Measurements from ENCODE around the gene PRKAG3. TPM values are rescaled to one million over a fixed set of nuclear protein-coding genes. Genes with fewer than 3 reads are reported as not detected.

Gene PRKAG3
- total and polyA plus RNA-seq, 4 donors, result 0.08 TPM; not detected in 3

- H3K9ac ChIP-seq (ENCODE audit: low read depth in 1 of 2, low read length in 2 of 2), result no peak overlapping the region
- peaks cover 0 to 4% (median 1%) of the 10 kb centered on the region in 4 donors for H3K36me3 ChIP-seq (ENCODE audit: control insufficient read depth in 4 of 4, insufficient read depth in 3 of 4, low read depth in 1 of 4, low read length in 3 of 4)
- no peak for DNase-seq (ENCODE audit: low spot score)
- no peak overlapping the region for H3K27ac ChIP-seq (ENCODE audit: low read depth in 1 of 2, low read length in 2 of 2)
- peaks cover 0 to 6% (median 4%) of the 10 kb centered on the region in 4 donors for H3K4me1 ChIP-seq (ENCODE audit: control insufficient read depth in 4 of 4, insufficient read depth in 4 of 4, low read length in 3 of 4)
- 65% methylated on average over 12 of the region's 12 CpGs for WGBS
- H3K9me3 ChIP-seq (ENCODE audit: control insufficient read depth in 4 of 4, low read length in 3 of 4), result no peaks in the 10 kb centered on the region
- TF ChIP-seq YY1 (IDR thresholded peaks at IDR 0.05) (no peak), RXRA (IDR thresholded peaks at IDR 0.05) (no peak), TAF1 (conservative IDR thresholded peaks at IDR 0.05) (no peak), JUND (IDR thresholded peaks at IDR 0.05) (no peak), FOXA2 (IDR thresholded peaks at IDR 0.05) (no peak), NR2F2 (IDR thresholded peaks at IDR 0.05) (no peak)
- TF ChIP-seq, protein P1, sequence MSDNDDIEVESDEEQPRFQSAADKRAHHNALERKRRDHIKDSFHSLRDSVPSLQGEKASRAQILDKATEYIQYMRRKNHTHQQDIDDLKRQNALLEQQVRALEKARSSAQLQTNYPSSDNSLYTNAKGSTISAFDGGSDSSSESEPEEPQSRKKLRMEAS (IDR thresholded peaks at IDR 0.05), result no peak
- TF ChIP-seq, protein P2, sequence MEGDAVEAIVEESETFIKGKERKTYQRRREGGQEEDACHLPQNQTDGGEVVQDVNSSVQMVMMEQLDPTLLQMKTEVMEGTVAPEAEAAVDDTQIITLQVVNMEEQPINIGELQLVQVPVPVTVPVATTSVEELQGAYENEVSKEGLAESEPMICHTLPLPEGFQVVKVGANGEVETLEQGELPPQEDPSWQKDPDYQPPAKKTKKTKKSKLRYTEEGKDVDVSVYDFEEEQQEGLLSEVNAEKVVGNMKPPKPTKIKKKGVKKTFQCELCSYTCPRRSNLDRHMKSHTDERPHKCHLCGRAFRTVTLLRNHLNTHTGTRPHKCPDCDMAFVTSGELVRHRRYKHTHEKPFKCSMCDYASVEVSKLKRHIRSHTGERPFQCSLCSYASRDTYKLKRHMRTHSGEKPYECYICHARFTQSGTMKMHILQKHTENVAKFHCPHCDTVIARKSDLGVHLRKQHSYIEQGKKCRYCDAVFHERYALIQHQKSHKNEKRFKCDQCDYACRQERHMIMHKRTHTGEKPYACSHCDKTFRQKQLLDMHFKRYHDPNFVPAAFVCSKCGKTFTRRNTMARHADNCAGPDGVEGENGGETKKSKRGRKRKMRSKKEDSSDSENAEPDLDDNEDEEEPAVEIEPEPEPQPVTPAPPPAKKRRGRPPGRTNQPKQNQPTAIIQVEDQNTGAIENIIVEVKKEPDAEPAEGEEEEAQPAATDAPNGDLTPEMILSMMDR (IDR thresholded peaks at IDR 0.05; ENCODE audit: low read depth, low read length, missing input control), result no peak
- no peak overlapping the region for H3K4me3 ChIP-seq (ENCODE audit: low read depth in 1 of 3, low read length in 3 of 3)
- H3K27me3 ChIP-seq (ENCODE audit: control insufficient read depth in 4 of 4, insufficient read depth in 4 of 4, low read length in 3 of 4), result no peaks in the 10 kb centered on the region
These were observed 32.7 kb downstream of the PRKAG3 start for GRCh38 chr2:218798767-218799504.

- WGBS, result 81% methylated on average over 4 of the region's 4 CpGs
- Histone ChIP-seq H3K27ac (ENCODE audit: low read depth in 1 of 2, low read length in 2 of 2) (no peak overlapping the region), H3K27me3 (ENCODE audit: control insufficient read depth in 4 of 4, insufficient read depth in 4 of 4, low read length in 3 of 4) (no peaks in the 10 kb centered on the region), H3K4me1 (ENCODE audit: control insufficient read depth in 4 of 4, insufficient read depth in 4 of 4, low read length in 3 of 4) (peaks cover 0 to 9% (median 4%) of the 10 kb centered on the region in 4 donors), H3K4me3 (ENCODE audit: low read depth in 1 of 3, low read length in 3 of 3) (no peak overlapping the region), H3K36me3 (ENCODE audit: control insufficient read depth in 4 of 4, insufficient read depth in 3 of 4, low read depth in 1 of 4, low read length in 3 of 4) (peaks cover 0 to 2% (median 0%) of the 10 kb centered on the region in 4 donors), H3K9me3 (ENCODE audit: control insufficient read depth in 4 of 4, low read length in 3 of 4) (no peaks in the 10 kb centered on the region), H3K9ac (ENCODE audit: low read depth in 1 of 2, low read length in 2 of 2) (no peak overlapping the region)
- TF ChIP-seq RXRA (IDR thresholded peaks at IDR 0.05) (no peak), RAD21 (IDR thresholded peaks at IDR 0.05) (no peak), SP1 (IDR thresholded peaks at IDR 0.05) (no peak), NR2F2 (IDR thresholded peaks at IDR 0.05) (no peak), TAF1 (conservative IDR thresholded peaks at IDR 0.05) (no peak), FOXA1 (IDR thresholded peaks at IDR 0.05) (no peak), HNF4A (conservative IDR thresholded peaks at IDR 0.05) (no peak), YY1 (IDR thresholded peaks at IDR 0.05) (no peak), GABPA (IDR thresholded peaks at IDR 0.05 in 1 of 2, conservative IDR thresholded peaks at IDR 0.05 in 1 of 2) (no peak), HNF4G (IDR thresholded peaks at IDR 0.05) (no peak), JUND (IDR thresholded peaks at IDR 0.05) (no peak)
- TF ChIP-seq, protein P3, sequence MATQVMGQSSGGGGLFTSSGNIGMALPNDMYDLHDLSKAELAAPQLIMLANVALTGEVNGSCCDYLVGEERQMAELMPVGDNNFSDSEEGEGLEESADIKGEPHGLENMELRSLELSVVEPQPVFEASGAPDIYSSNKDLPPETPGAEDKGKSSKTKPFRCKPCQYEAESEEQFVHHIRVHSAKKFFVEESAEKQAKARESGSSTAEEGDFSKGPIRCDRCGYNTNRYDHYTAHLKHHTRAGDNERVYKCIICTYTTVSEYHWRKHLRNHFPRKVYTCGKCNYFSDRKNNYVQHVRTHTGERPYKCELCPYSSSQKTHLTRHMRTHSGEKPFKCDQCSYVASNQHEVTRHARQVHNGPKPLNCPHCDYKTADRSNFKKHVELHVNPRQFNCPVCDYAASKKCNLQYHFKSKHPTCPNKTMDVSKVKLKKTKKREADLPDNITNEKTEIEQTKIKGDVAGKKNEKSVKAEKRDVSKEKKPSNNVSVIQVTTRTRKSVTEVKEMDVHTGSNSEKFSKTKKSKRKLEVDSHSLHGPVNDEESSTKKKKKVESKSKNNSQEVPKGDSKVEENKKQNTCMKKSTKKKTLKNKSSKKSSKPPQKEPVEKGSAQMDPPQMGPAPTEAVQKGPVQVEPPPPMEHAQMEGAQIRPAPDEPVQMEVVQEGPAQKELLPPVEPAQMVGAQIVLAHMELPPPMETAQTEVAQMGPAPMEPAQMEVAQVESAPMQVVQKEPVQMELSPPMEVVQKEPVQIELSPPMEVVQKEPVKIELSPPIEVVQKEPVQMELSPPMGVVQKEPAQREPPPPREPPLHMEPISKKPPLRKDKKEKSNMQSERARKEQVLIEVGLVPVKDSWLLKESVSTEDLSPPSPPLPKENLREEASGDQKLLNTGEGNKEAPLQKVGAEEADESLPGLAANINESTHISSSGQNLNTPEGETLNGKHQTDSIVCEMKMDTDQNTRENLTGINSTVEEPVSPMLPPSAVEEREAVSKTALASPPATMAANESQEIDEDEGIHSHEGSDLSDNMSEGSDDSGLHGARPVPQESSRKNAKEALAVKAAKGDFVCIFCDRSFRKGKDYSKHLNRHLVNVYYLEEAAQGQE (IDR thresholded peaks at IDR 0.05), result no peak
- TF ChIP-seq, protein P4, sequence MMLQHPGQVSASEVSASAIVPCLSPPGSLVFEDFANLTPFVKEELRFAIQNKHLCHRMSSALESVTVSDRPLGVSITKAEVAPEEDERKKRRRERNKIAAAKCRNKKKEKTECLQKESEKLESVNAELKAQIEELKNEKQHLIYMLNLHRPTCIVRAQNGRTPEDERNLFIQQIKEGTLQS (IDR thresholded peaks at IDR 0.05), result no peak
- TF ChIP-seq, protein P2 (IDR thresholded peaks at IDR 0.05; ENCODE audit: low read depth, low read length, missing input control), result no peak
- TF ChIP-seq, protein P5, sequence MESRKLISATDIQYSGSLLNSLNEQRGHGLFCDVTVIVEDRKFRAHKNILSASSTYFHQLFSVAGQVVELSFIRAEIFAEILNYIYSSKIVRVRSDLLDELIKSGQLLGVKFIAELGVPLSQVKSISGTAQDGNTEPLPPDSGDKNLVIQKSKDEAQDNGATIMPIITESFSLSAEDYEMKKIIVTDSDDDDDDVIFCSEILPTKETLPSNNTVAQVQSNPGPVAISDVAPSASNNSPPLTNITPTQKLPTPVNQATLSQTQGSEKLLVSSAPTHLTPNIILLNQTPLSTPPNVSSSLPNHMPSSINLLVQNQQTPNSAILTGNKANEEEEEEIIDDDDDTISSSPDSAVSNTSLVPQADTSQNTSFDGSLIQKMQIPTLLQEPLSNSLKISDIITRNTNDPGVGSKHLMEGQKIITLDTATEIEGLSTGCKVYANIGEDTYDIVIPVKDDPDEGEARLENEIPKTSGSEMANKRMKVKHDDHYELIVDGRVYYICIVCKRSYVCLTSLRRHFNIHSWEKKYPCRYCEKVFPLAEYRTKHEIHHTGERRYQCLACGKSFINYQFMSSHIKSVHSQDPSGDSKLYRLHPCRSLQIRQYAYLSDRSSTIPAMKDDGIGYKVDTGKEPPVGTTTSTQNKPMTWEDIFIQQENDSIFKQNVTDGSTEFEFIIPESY (IDR thresholded peaks at IDR 0.05), result no peak
- DNase-seq (ENCODE audit: low spot score), result no peak
These were observed 34.9 kb downstream of the PRKAG3 start for GRCh38 chr2:218796691-218797090.
